Ecto neural progenitor cell (in vitro differentiated cells): ENCODE results near the gene LYZL6.
"Not testable (repeated sequence)": the region's sequence is repeated elsewhere in the genome, so short reads cannot be mapped to it uniquely, and the experiment has no call there.

Experiments used
- DNase-seq: peaks from one replicate; pipeline ENCODE4 v3.0.0-alpha.2; 2018; ENCODE audit warnings: low spot score

LYZL6 gene

GRCh38 chr17:35906926-35907637, 36.4 kb downstream of the LYZL6 start:
- DNase-seq, result no peak

DNA sequence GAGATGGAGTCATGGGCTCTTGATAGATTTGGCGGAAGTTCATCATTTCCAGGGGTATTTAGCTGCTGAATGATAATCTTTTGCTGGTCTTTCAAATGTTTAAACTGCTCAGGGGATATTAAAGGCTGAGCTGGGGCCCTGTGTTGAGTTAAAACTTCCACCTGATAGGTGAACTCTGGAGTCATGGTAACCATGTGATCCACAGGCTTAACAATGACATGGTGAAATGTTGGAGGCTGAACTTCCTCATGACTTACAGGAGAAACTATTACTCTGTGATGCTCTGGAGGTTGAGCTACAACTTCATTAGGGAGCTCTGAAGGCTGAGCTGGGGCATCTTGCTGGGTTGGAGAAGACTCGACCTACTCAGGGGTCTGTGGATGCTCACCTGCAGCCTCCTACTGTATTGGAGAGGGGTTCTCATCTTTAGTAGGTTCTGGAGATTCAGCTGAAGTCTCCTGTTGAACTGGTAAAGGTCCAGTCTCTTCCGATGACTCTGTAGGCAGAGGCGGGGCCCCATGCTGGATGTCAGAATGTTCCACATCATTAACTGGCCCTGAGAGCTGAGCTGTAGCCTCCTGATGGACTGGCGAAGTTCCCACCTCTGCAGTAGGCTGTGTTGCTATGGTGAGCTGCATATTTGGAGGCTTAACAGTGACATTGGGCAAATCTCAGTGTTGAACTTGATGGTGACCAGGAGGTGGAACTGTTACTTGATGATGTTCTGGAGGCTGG, 37.2 kb downstream of the LYZL6 start:
- no peak for DNase-seq

DNA sequence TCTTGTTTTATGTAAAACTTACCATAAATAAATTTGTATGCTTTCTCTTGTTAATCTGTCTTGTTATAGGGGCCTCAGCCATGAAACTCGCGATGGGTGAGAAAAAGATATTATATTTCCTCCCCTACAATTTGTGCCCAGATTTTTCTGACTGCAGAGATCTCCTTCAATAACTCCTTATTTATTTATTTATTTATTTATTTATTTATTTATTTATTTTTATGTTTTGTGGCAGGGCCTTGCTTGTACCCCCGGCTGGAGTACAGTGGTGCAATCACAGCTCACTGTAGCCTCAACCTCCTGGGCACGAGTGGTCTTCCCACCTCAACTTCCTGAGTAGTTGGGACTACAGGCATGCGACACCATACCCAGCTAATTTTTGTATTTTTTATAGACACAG, 40.1 kb downstream of the LYZL6 start:
- no peak for DNase-seq

GRCh38 chr17:35901631-35902175, 41.8 kb downstream of the LYZL6 start:
- DNase-seq, result no peak

GRCh38 chr17:35900708-35901480, 42.6 kb downstream of the LYZL6 start:
- no peak for DNase-seq

DNA sequence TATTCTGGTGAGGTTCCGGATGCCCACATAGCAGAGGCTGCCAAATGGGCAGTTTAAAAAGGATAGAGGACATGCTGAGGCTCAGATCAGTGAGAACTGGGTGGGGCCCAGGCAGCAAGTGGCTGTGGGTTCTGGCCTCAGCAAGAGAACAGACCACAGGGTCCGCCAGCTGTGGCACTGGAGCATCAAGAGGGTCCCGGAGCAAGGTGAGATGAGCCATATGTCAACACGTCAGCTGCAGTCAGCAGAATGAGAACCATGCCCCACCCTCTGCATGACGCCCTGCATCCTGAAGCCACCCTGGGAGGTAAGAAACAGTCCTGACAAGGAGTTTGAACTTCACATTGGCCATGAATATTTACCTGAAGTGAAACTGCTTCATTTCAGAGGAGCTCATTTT, 43.2 kb downstream of the LYZL6 start:
- no peak for DNase-seq

- DNase-seq, result no peak
Measured at GRCh38 chr17:35898283-35899070, 45.0 kb downstream of the LYZL6 start.

- not testable (repeated sequence) for DNase-seq
Measured at GRCh38 chr17:35897772-35898171, 45.7 kb downstream of the LYZL6 start.

- no peak for DNase-seq
Measured at GRCh38 chr17:35895636-35896587, 47.6 kb downstream of the LYZL6 start.

GRCh38 chr17:35894206-35894605, 49.3 kb downstream of the LYZL6 start:
- DNase-seq, result no peak

GRCh38 chr17:35893751-35894150, 49.8 kb downstream of the LYZL6 start:
- DNase-seq, result no peak

DNA sequence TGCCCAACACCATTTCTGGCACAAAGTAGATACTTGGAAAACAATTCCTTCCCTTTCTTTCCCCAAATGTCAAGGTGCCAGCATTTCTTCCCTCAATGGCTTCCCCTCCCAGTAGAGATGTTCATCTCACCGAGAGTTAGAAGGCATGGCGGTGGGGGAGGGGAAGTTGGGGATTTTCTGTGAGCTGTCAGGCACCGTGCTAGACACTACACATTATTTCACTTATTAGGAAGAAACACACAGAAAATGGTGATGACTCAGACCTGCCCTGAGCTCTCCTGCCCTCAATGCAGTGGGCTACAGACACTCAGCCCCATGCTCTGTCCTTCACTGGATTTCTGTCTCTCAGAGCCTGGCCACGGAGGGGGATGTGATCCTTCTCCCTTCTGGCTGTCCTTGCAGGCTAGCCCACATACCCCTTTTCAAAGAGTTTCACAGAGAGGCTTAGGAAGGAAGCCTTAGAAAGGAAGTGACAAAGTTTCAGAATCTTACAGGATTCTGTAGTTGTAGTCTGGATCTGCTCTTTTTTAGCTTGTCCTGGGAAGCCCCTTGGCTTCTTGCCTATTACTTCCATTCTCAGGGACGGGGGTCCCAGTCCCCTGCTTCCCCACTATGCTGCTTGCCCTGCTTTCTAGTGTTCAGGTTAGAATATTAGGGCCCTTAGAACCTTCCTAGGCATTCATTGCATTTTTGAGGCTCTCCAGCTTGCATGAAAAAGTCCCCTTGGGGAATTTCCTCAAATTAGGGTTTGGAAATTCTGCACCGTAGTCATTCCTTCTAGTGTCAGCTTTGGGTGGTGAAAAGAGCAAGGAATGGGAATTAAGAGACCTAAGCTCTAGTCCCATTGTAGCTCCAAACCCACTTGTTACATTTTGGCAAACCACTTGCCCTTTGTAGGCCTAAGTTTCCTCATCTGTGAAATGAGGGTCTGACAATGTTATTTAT, 51.1 kb downstream of the LYZL6 start:
- DNase-seq, result no peak

DNA sequence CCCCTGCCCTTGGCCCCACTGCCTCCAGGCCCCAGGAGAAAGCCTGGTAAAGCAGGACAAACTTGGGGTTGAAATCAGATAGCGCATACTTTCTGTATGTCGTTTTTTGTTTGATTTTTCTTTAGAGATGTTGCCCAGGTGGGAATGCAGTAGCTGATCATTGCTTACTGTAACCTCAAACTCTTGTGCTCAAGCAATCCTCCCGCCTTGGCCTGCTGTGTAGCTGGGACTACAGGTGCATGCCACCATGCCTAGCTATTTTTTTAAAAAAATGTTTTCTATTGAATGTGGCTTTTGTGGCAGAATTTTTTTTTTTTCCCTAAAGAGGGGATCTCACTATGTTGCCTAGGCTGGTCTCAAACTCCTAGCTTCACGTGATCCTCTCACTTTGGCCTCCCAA, 52.2 kb downstream of the LYZL6 start:
- no peak for DNase-seq

- no peak for DNase-seq
Measured at GRCh38 chr17:35890774-35891155, 52.7 kb downstream of the LYZL6 start.

DNA sequence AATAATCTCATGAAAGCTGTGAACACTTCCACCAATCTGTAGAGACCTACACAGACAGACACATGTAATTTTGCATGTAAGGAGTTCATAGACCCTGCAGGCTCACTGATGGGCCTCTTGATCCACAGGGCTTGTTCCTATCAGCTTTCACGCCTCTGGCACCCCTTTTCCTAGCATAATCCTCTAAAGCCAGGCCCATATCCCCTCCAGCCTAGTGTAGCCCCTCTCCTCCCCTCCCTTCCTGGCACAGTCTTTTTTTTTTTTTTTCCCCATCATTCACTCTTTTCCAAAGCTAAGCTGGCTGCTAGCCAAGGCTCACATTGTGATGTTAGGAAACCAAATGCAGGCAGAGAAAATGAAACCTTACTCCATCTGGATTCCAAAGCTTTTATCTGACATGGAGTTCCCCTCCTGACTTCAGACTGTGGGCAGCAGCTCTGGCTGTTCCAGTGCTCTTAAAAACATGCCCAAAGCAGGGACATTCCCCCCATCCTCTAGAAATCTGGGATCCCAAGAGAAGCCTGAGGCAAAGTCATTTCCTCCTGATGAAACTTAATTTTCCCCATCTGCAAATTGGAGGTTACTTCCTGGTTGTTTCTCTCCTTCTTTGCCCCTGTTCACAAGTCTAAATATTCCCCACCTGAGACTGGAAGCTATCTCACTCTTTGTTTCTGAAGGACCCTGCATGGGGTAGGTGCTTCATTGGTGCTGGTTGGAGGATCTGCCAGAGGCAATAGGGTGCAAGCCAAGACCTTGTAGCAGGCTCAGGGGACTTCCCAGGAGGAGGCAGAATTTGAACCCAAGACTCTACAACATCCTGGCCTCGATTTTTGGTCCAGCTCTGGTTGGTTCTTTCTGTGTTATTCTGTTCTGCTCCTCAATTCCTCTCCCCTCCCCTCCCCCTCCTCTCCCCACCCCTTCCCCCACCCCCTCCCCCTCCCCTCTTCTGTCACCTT, 53.4 kb downstream of the LYZL6 start:
- no peak for DNase-seq

DNA sequence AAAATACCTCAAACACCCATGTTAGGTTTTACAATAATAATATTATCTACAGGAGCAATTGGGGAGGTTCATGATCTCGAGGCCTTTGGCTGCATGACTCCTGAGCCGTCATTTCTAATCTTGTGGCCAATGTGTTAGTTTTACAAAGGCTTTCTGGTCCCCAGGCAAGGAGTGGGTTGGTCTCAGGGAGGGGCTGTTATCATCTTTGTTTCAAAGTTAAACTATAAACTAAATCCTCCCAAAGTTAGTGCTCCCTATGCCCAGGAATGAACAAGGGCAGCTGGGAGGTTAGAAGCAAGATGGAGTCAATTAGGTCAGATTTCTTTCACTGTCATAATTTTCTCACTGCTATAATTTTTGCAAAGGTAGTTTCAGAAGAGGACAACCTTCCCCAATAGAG, 54.3 kb downstream of the LYZL6 start:
- no peak for DNase-seq
